ENCODE measurements around the gene INSR. TPM values are rescaled to one million over a fixed set of nuclear protein-coding genes. Genes with fewer than 3 reads are reported as not detected.

The INSR gene
- total and polyA plus RNA-seq, 2 donors from 2014 or later: 15.5 to 50.4 TPM

DNA sequence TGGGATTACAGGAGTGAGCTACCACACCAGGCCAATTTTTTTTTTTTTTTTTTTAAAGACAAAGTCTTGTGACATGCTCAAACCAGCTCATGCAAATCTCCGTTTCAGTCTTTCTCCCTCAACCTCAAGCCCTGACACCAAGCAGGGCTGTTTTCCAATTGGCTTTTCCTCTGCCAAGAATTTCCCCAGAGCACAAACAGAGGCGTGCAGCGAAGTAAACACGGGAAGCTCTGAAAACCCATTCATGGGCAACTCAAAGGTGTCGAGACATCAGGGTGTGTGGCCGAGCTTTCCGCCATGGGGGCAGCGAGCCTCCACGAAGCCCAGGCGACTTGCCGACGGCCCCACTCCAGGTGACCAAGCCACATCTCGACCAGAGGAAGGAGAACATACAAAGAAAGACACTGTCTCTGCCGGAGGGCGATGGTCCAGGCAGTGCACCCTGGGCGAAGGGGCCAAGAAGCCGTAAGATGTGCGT lies 70.0 kb downstream of the INSR start:
- peak overlapping the region in 1 of 3 donors; percentile 18 for H3K4me3 ChIP-seq (ENCODE audit: low read length in 3 of 3)

DNA sequence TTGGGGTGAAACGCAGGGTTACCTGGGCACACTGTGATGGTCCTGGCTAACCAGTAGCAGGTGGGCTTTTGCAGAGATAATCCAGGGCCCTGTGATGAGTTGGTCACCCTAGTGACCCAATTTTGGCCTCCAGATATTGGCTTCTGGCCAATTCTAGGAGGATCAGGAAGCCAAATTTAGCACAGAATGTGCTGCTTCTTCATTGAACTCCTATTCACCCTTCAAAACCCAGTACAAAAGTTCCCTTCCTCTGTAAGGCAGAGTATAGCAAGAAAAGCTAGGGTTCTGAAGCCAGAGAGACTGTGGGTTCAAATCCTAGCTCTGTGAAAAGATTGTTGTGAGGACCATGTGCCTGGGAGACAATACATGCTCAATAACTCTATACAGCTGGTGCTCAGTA lies 70.8 kb downstream of the INSR start:
- no peak for FAIRE-seq
- Histone ChIP-seq H3K36me3 (ENCODE audit: control insufficient read depth in 2 of 3, insufficient read depth in 3 of 3, low read length in 3 of 3) (peaks cover 0 to 5% (median 0%) of the 10 kb centered on the region in 3 donors), H3K27ac (ENCODE audit: low read depth in 2 of 2, low read length in 2 of 2) (peak overlapping the region in 1 of 2 donors; percentile 1), H3K4me1 (ENCODE audit: control insufficient read depth in 2 of 3, insufficient read depth in 2 of 3, low read depth in 1 of 3, low read length in 3 of 3) (peaks cover 0 to 15% (median 15%) of the 10 kb centered on the region in 3 donors), H3K27me3 (ENCODE audit: control insufficient read depth, insufficient read depth, low read length) (no peaks in the 10 kb centered on the region), H3K9me3 (ENCODE audit: control insufficient read depth in 2 of 3, insufficient read depth in 1 of 3, low read length in 3 of 3) (no peaks in the 10 kb centered on the region), H3K9ac (ENCODE audit: low read length in 3 of 3) (no peak overlapping the region), H3K4me3 (ENCODE audit: low read length in 3 of 3) (no peak overlapping the region)
- intact Hi-C loops (cut with DNase I): no loop called here
- TF ChIP-seq, protein P1, sequence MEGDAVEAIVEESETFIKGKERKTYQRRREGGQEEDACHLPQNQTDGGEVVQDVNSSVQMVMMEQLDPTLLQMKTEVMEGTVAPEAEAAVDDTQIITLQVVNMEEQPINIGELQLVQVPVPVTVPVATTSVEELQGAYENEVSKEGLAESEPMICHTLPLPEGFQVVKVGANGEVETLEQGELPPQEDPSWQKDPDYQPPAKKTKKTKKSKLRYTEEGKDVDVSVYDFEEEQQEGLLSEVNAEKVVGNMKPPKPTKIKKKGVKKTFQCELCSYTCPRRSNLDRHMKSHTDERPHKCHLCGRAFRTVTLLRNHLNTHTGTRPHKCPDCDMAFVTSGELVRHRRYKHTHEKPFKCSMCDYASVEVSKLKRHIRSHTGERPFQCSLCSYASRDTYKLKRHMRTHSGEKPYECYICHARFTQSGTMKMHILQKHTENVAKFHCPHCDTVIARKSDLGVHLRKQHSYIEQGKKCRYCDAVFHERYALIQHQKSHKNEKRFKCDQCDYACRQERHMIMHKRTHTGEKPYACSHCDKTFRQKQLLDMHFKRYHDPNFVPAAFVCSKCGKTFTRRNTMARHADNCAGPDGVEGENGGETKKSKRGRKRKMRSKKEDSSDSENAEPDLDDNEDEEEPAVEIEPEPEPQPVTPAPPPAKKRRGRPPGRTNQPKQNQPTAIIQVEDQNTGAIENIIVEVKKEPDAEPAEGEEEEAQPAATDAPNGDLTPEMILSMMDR (IDR thresholded peaks at IDR 0.05; ENCODE audit: borderline replicate concordance, extremely low read depth, insufficient read depth): no peak
- DNase-seq: no peak

More for the DNA sequence above, 70.0 kb downstream of the INSR start:
- no peaks in the 10 kb centered on the region for H3K9me3 ChIP-seq (ENCODE audit: control insufficient read depth in 2 of 3, insufficient read depth in 1 of 3, low read length in 3 of 3)
- intact Hi-C loops (cut with DNase I): no loop called here
- TF ChIP-seq, protein P1 (IDR thresholded peaks at IDR 0.05; ENCODE audit: borderline replicate concordance, extremely low read depth, insufficient read depth): no peak
- peak overlapping the region in 1 of 3 donors; percentile 15 for H3K9ac ChIP-seq (ENCODE audit: low read length in 3 of 3)
- DNase-seq (peak in 1 of 5 donors; percentile 43), FAIRE-seq (no peak)
- no peaks in the 10 kb centered on the region for H3K36me3 ChIP-seq (ENCODE audit: control insufficient read depth in 2 of 3, insufficient read depth in 3 of 3, low read length in 3 of 3)
- H3K27ac ChIP-seq (ENCODE audit: low read depth in 2 of 2, low read length in 2 of 2): peak overlapping the region in 1 of 2 donors; percentile 41
- no peaks in the 10 kb centered on the region for H3K27me3 ChIP-seq (ENCODE audit: control insufficient read depth, insufficient read depth, low read length)
- H3K4me1 ChIP-seq (ENCODE audit: control insufficient read depth in 2 of 3, insufficient read depth in 2 of 3, low read depth in 1 of 3, low read length in 3 of 3): peaks cover 0 to 18% (median 15%) of the 10 kb centered on the region in 3 donors

DNA sequence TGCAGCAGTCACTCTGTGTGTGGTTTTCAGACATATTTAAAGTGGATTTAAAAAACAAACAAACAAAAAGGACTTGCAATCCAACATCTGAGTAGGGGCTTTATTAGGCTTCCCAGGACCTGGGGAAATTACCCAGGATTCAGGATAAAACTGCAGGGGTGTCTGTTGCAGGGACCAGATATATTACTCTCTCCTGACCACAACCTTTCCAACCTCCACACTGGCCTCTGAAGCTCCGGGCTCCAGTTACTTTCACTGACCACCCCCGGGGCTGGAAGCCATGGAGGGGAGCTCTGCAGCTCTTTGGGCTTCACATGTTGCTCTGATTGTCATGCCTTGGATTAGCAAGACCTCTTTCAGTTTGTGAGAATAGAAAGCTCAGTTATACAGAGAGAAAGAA lies 75.2 kb downstream of the INSR start:
- H3K9me3 ChIP-seq (ENCODE audit: control insufficient read depth in 2 of 3, insufficient read depth in 1 of 3, low read length in 3 of 3): no peaks in the 10 kb centered on the region

More for the DNA sequence above, 75.2 kb downstream of the INSR start:
- no peak for DNase-seq
- no peak overlapping the region for H3K27ac ChIP-seq (ENCODE audit: low read depth in 2 of 2, low read length in 2 of 2)
- H3K27me3 ChIP-seq (ENCODE audit: control insufficient read depth, insufficient read depth, low read length): no peaks in the 10 kb centered on the region
- FAIRE-seq: no peak
- peaks cover 0 to 18% (median 10%) of the 10 kb centered on the region in 3 donors for H3K4me1 ChIP-seq (ENCODE audit: control insufficient read depth in 2 of 3, insufficient read depth in 2 of 3, low read depth in 1 of 3, low read length in 3 of 3)
- H3K4me3 ChIP-seq (ENCODE audit: low read length in 3 of 3): no peak overlapping the region
- TF ChIP-seq, protein P1 (IDR thresholded peaks at IDR 0.05; ENCODE audit: borderline replicate concordance, extremely low read depth, insufficient read depth): no peak
- peaks cover 0 to 5% (median 0%) of the 10 kb centered on the region in 3 donors for H3K36me3 ChIP-seq (ENCODE audit: control insufficient read depth in 2 of 3, insufficient read depth in 3 of 3, low read length in 3 of 3)
- H3K9ac ChIP-seq (ENCODE audit: low read length in 3 of 3): no peak overlapping the region
- intact Hi-C loops (cut with DNase I): no loop called here

Measured in kidney (tissue), 14 donors.